Measurements from ENCODE around the gene AFM.

Gene AFM

DNA sequence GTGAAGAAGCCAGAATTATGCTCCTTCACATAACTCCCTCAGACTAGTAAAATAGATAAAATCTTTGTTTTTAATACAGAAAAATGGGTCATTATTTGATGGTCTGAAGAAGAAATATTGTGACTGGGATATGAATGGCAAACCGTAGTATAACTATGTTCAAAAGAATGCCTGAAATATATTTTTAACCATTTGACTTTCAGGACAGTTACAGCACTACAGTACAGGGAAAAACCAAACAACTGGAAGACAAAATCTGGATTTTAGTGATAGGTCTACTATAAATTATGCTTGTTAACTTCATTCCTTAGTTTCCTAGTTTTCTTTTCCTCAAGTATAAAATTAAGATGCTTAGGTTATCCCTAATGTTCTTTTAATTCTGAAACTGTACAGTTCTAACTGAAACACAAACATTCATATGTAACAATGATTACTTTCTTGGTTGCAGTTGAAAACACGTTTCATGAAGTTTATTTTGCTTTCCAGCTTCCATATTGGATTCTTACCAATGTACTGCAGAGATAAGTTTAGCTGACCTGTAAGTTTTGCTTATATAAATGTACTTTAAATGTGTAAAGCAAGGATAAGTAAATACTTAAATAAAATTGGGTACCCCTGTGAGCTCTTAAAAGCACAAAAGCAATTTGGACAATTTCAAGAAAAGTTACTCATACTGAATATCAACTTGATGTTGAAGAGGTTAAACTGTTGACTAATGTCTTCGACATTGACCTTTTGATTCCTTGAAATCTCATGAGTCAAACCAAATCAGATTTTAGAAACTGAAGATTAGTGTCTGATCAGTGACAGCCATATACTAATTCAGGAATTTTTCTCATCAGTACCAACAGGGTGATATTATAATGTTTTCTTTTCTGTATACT, 44.6 kb upstream of the AFM start:
- TF ChIP-seq, protein P1, sequence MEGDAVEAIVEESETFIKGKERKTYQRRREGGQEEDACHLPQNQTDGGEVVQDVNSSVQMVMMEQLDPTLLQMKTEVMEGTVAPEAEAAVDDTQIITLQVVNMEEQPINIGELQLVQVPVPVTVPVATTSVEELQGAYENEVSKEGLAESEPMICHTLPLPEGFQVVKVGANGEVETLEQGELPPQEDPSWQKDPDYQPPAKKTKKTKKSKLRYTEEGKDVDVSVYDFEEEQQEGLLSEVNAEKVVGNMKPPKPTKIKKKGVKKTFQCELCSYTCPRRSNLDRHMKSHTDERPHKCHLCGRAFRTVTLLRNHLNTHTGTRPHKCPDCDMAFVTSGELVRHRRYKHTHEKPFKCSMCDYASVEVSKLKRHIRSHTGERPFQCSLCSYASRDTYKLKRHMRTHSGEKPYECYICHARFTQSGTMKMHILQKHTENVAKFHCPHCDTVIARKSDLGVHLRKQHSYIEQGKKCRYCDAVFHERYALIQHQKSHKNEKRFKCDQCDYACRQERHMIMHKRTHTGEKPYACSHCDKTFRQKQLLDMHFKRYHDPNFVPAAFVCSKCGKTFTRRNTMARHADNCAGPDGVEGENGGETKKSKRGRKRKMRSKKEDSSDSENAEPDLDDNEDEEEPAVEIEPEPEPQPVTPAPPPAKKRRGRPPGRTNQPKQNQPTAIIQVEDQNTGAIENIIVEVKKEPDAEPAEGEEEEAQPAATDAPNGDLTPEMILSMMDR (IDR thresholded peaks at IDR 0.05; ENCODE audit: borderline replicate concordance, control extremely low read depth, extremely low read depth, insufficient read depth, missing control alignments): no peak
- DNase-seq (ENCODE audit: low spot score): no peak
- in situ Hi-C loops (cut with MboI; ENCODE audit: low sequenced_read_pairs, unreplicated experiment): no loop called here

DNA sequence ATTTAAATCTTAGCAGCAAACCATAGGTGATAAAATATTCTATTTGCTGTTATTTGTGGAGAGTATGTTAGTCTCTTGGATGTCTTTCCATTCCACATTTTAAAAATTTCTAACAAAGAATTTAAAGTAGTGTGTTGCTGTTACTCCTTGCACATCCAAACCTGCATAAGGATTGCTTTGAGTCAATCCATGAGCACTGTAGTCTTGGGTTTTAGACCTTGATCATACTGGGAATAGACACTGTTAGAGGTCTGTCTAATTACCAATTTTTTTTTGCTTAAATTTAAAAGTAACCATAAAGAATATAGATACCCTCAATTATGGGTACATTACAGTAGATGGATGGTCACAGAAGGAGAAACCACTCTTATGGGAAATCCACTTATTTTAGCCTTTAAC, 44.0 kb upstream of the AFM start:
- in situ Hi-C loops (cut with MboI; ENCODE audit: low sequenced_read_pairs, unreplicated experiment): no loop called here
- DNase-seq (ENCODE audit: low spot score): no peak
- TF ChIP-seq, protein P1 (IDR thresholded peaks at IDR 0.05; ENCODE audit: borderline replicate concordance, control extremely low read depth, extremely low read depth, insufficient read depth, missing control alignments): no peak

DNA sequence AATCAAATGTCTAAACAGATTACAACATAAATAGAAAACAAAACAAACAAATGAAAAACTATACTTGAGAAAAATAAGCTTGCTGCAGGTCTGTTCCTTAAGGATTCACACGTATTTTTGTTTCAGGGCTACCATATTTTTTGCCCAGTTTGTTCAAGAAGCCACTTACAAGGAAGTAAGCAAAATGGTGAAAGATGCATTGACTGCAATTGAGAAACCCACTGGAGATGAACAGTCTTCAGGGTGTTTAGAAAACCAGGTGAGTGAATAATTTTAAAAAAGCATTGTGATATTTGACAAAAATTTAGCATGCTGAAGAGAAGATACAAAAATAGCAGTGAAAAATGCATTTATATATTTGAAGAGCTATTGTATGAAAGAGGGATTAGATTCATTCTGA, 43.5 kb upstream of the AFM start:
- DNase-seq (ENCODE audit: low spot score): no peak
- in situ Hi-C loops (cut with MboI; ENCODE audit: low sequenced_read_pairs, unreplicated experiment): no loop called here
- TF ChIP-seq, protein P1 (IDR thresholded peaks at IDR 0.05; ENCODE audit: borderline replicate concordance, control extremely low read depth, extremely low read depth, insufficient read depth, missing control alignments): no peak

DNA sequence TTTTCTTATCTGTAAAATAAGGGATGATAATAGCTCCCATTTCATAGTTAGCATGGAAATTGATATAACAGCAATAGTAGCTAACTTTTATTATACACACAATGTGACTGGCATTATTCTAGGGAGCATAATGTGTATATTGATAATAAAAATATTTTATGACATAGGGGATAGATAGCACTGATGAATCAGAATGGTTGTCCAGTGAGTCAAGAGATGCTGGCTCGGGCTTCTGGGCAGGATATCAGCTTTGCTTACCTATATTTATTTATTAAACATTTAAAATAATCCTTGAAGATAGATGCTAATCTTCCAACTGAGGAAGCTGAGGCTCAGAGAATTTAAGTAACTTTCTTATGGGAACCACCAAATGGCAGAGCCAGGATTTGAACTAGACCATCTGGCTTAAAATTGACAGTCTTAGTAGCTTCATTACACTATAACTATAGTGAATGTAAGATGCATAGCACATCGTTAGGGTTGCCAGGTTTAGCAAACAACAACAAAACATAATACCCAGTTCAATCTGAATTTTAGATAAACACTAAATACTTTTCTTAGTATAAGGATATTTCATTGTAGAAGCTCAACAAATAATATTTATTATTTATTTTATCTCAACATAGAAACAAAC, 42.8 kb upstream of the AFM start:
- in situ Hi-C loops (cut with MboI; ENCODE audit: low sequenced_read_pairs, unreplicated experiment): no loop called here
- TF ChIP-seq, protein P1 (IDR thresholded peaks at IDR 0.05; ENCODE audit: borderline replicate concordance, control extremely low read depth, extremely low read depth, insufficient read depth, missing control alignments): no peak
- DNase-seq (ENCODE audit: low spot score): no peak

DNA sequence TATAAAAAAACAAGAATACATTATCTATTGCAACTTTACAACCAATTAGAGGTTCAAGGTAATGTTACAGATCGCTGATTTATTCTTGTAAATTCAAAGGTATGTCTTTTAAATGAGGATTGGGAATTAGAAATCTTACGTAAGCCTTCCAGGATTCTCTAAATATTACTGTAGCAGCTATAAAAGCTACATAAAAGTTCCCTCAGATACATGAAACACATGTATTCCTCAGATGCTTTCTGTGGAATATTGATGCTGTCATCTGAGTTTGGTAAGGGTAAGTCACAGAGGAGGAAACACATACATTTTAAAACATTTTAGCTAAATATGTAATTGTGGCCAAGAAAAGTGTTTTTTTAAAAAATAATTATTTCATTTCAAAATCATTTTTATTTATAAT, 42.1 kb upstream of the AFM start:
- no peak for DNase-seq (ENCODE audit: low spot score)
- in situ Hi-C loops (cut with MboI; ENCODE audit: low sequenced_read_pairs, unreplicated experiment): no loop called here
- TF ChIP-seq, protein P1 (IDR thresholded peaks at IDR 0.05; ENCODE audit: borderline replicate concordance, control extremely low read depth, extremely low read depth, insufficient read depth, missing control alignments): no peak

DNA sequence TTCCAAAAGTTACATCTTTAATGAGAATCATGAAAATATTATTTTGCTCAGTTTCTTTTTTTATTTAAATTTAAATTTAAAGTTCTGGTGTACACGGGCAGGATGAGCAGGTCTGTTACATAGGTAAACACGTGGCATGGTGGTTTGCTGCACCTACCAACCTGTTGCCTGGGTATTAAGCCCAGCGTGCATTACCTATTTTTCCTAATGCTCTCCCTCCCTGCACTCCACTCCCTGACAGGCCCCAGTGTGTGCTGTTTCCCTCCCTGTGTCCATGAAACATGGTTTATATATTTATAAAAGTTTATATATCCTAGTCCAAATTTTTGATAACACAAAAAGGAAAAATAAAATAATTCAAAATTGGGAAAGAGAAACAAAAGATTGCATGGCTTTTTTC, 41.6 kb upstream of the AFM start:
- TF ChIP-seq, protein P1 (IDR thresholded peaks at IDR 0.05; ENCODE audit: borderline replicate concordance, control extremely low read depth, extremely low read depth, insufficient read depth, missing control alignments): no peak
- in situ Hi-C loops (cut with MboI; ENCODE audit: low sequenced_read_pairs, unreplicated experiment): no loop called here
- no peak for DNase-seq (ENCODE audit: low spot score)

All from GM13976 (cell line).